Putamen (tissue), 1 donor: ENCODE measurements around the gene LMAN2.
A peak's percentile ranks its signal among the peaks of the same experiment; 100 is the strongest.
"Not testable (repeated sequence)": the region's sequence is repeated elsewhere in the genome, so short reads cannot be mapped to it uniquely, and the experiment has no call there.

ENCODE experiments used
- DNase-seq: peaks from one replicate; pipeline ENCODE4 v3.0.0-alpha.2; 2016; ENCODE audit warnings: low spot score

Gene LMAN2

DNA sequence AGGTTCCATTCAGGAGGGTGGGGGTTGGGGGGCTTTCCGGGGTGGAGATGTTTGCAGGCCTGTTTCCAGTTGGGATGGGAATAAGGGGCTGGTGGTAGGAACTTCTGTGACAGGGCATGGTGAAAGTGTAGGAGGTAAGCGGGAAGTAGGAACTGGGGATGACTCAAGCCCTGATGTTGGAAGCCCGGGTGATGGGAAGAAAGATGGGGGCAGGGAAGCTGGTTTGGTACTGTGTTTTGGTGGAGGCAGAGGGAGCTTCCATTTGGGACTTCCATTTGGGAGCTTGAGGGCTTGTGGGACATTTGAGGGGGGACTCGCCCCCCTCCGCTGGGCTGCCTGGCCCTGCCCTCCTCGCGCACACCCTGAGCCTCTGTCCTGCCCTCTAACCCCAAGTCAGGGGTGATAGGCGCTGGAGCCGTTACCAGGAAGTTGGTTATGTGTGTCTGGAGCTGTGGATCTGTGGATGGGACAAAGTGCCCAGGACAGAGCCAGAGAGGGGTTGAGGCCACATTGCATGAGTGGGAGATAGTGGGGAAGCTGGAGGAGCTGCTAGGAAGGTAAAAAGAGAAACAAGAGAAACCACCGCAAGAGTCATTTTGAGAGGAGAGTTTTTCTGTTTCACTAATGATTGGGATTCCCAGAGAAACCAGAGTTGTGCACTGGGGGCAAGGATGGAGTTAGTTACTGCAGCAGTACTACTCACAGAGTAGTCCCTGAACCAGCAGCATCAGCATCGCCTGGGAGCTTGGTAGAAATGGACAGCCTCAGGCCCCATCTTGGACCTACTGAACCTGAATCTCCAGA, 12.9 kb upstream of the LMAN2 start:
- no peak for DNase-seq

DNA sequence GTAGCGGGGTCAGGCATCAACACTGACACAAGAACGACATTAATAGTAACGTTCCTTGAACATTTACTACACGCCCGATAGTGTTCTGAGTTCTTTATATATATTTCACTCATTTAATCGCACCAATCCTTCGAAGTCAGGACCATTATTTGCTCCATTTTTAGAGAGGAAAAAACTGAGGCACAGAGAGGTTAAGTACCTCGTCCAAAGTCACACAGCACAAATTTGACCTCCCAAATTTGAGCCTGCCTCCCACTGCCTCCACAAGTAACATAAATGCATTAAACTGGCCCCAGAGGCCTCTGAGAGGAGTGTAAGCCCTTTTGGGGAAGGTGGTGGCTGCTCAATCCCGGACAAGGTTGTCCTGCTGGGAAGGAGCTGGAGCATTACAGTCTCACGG, 12.1 kb upstream of the LMAN2 start:
- no peak for DNase-seq

DNA sequence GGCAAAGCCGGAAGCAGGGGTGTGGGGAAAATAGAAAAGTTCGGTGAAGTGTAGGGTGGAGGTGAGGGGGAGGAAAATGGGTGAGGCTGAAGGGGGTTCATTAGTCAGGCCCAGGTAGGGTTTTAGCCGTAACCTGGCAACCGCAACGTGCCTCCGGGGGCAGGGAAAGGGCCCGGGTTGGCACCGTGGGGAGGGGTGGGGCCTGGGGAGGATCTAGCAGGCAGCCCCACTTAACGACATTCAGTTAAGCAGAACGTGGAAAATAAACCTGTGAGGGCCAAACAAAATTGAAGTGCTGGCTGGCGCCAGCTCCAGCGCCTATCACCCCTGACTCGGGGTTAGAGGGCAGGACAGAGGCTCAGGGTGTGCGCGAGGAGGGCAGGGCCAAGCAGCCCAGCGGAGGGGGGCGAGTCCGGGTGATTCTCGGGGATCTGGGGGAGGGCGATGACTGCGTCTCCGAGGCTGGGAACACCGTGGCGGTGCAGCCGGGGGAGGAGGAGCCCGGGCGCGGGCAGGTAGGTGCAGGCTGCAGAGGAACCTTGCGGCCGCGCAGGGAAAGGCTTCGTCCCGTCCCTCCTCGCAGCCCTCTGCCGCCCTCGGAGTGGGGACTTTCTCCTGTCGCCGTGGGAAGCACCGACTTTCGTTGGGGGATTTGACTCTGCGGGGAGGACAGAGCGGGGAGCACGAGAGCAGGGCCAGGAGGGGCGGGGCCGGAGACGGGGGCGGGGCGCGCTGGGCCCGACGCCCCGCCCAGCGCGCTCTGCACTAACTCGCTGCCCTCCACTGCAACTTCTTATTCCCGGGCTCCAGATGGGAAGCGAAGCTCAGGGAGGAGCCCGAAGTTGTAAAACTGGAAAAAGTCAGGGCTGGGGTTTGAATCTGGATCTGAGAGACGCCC, 11.4 kb upstream of the LMAN2 start:
- DNase-seq, result peak; percentile 75

DNA sequence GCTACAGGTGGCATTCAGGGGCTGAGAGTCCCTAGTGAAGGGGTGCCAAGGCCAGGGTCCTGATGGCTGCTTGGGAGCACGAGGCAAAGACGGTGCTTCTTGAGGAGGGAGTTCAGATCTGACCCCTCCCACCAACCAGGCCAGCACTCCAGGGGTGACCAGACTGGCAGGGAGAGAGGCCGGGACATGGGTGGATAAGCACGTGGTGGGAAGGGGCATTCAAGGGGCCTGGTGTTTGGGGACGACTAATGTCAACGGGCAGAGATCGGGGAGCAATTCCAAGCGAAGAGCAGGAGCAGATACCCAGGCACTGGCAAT, 10.8 kb upstream of the LMAN2 start:
- no peak for DNase-seq

DNA sequence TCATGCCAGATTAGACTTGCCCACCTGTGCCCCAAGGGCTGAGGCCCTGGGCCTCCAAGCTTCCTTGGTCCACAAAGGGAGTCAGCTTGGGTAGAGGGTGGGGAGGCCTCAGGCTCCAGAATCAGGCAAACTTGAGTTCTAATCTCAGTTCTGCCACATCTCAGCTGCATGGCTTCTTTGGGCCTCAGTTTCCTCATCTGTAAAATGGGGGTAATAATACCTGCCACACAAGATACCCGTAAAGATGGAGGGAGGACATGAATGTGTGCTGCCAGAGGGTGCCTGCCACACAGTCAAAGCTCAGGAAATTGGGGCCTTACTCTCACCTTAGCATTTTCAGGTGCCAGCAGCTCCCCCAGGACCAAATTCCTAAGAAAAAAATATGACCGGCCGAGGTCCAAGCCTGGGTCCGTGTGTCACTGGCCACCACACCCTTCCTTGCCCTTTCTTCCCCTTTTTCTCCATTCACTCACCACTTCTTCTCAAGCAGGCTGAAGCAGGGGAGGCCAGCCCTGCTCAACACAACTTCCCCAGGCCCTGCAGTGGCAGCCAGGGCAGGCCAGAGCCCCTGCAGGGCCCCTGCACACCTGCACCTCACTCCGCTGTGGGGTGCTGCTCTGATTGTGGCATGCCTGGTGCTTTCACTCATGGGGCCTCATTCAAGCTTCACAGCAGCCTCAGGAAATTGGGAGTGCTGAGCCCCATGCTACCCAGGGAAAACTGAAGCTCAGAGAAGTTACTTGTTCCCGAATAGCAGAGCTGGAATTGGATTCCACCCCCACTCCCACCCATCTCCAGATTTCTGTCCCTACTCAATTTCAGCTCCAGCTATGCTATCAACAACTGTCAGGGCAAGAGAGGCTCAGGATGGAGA, 10.2 kb upstream of the LMAN2 start:
- DNase-seq, result peak; percentile 69

DNA sequence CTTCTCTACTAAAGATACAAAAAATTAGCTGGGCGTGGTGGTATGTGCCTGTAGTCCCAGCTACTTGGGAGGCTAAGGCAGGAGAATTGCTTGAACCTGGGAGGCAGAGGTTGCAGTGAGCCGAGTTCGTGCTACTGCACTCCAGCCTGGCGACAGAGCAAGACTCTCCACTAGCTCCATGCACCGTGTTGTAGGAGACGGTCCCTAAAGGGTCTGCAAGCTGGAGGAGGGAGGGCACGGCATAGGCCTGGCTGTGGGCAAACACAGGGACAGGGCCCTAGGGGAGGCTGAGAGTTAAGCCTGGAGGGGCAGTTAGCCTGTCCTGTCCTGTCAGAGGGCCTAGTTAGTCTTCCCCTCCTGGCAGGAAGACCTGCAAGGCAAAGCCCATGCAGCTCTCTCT, 9.3 kb upstream of the LMAN2 start:
- DNase-seq, result not testable (repeated sequence)

DNA sequence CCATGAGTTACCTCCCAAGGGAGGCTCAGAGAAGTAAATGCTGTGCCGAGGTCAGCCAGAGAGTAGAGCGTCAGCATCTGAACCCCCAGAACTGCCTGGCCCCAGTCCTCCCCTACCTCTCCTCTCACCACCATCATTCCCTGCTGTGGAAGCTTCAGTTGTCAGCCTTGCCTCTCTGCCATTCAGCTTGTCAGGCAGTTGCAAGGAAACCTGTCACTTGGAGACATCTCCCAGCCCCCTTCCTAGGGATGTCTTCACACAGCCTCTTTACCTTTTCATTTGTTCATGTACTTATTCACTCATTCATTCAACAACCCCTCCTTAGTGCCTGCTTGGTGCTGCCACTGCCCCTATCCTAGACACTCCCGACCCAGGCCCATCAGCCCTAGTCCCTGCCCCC, 8.4 kb upstream of the LMAN2 start:
- no peak for DNase-seq

DNA sequence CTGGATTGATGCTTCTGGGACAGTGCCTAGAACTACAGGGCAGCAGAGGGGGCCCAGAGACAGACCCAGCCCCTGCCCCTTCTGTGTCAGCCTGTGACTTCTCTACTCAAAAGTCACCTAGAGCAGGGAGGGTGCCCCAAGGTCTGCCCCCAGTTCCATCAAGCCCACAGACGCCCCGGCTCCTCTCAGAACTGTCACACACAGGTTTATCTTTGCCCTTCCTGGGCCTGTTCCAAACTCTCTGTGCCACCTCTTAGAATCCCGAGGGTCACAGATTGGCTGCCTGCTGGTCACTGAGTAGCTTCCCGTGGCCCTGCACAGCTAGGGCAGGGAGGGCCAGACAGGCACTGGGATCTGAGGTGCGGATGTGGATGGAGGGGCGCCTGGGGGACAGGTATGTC, 8.0 kb upstream of the LMAN2 start:
- no peak for DNase-seq

DNA sequence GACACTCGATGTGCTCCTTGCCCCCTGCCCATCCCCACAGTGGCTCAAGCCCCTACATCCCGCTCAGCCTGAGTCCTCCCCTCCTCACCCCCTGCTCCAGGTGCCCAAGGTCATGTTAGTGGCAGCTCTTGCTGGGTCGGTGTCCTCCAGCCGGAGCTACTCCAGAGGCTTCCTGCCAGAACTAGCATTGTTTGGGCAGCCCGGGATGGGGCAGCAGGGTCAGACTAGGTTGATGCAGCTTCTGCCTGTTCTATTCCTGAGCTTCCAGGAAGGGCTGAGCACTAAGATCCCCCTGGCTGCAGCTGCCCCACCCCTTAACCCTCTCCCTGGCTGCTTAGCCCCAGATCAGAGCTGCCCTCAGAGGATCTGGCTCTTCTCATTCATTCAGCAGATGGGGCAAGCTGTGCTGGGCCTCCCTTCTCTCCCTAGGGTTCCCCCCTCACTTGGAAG, 6.9 kb upstream of the LMAN2 start:
- DNase-seq, result no peak

DNA sequence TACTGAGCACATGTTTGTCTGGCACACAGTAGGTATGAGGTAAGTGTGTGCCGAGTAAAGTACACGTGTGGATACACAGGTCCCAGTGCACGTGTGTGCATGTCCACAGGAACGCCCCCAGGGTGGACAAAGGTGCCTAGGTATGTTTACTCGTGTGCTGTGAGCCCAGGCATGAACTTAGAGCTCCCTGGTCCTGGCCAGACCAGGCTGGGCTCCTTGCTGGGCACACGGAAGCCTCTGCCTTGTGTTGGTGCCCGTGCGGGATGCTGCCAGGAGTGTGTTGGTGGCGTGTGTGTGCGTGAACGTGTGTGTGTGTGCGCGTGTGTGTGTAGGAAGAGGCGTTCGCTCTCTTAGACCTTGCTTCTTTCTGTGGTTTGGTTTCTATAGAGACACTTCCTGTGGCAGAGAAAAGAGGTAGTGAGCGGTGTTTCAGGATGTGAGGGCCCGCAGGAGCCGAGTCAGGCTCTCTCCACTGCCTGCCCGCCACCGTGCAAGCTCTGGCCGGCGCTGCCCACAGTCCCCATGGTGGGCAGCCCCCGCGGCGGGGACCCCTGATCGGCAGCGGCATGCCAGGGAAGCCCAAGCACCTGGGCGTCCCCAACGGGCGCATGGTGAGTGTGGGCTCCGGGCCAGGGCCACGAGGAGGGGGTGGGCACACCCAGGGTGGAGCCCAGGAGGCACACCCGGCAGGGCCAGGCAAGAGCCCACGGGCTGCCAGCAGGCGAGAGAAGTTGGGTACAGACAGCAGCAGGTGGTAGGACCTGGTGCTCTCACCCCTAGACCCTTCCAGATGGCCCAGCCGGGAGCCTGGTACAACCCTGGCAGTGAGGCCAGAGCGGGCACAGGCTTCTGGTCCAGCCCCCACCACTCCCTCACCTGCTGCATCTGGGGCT, 6.2 kb upstream of the LMAN2 start, which contains the start of gene RGS14:
Gene RGS14 (plus strand): TSS at position 466 of the 893 bp plus-strand sequence. CDS start 101 bp downstream, at position 567.
- DNase-seq, result no peak

DNA sequence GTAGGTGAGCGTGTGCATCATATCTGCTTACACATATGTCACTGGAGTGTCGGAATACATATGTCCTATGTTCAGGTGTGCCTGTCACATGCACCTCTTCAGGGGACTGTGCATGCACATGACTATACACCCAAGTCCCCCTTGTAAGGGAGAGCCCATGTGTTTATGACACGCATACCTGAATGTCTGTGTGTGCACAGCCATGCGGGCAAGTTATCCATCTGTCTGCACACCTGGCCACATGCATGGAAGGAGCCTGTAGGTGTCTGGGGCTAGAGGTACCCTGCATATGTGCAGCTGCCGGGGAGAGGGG, 5.6 kb upstream of the LMAN2 start:
- DNase-seq, result no peak

DNA sequence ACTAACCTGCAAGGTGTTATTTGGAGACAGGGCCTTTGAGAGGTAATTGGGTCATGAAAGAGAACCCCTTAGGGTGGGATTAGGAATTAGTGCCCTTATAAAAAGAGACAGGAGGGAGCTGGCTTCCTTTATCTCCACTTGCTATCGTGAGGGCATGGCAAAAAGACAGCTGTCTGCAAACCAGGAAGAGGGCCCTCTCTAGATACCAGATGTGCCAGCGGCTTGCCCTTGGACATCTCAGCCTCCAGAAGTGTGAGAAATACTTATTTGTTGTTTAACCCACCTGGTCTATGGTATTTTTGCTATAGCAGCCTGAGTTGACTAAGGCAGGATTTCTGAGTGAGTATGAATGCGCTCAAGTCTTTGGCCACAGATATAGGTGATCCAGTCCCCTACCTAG, 5.3 kb upstream of the LMAN2 start:
- no peak for DNase-seq

DNA sequence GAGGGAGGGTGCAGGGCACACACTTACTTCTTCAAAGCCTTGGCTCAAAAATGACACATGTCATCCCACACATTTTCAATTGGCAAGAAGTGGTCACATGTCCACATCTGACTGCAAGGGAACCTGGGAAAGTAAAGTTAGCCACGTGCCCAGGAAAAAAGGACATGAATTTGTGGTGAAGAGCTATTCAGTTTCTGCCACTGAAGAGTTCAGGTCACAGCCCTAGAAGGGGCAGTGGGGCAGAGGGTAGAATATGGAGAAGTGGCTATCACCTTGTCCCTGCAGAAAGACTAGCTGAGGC, 4.3 kb upstream of the LMAN2 start:
- no peak for DNase-seq

DNA sequence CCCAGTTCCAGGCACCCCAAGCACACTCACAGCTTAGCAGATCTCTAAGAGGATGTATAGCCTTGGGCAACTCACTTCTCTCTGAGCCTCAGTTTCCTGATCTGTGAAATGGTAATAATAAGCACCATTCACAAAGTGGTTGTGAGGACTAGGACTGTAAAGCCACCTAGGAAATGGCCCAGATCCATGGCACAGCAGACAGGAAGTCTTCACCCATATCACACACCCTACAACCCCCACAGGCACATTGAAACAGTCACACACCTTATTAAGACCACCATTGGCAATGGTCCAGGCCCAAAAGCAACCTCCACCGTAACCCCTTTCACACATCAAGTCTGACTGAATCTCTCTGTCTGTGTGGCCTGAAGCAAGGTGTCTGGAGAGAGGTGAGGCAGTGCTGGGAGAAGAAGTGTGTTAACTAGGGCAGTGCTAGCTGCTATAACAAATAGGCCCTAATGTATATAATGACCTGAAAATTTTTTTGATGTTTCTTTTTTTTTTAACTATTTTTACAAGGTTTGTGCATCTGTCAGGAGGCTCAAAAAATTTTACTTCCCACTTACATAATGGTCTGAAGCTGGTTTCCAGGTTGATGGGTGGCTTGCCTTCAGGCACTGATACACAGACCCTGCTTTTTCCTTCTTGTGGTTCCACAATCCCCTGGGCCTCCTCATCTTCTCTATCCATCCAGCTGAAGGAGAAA, 3.8 kb upstream of the LMAN2 start:
- no peak for DNase-seq

DNA sequence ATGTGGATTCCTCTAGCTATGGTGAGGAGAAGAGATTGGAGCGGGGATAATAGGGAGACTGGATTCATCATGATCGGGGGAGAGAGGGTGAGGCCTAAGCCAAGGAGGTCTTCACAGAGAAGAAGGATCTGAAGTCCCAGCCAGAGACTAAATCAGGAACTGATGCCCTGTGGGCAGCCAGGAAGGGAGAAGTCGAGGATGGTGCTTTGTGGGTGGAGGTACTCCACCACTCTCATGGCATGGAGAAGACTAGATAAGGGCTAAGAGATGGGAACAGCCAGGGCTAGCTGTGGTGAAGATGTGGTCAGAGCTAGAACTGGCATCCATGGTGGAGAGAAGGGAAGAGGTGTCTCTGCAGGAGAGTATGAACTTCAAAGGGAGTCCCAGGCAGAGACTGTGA, 3.2 kb upstream of the LMAN2 start:
- no peak for DNase-seq

DNA sequence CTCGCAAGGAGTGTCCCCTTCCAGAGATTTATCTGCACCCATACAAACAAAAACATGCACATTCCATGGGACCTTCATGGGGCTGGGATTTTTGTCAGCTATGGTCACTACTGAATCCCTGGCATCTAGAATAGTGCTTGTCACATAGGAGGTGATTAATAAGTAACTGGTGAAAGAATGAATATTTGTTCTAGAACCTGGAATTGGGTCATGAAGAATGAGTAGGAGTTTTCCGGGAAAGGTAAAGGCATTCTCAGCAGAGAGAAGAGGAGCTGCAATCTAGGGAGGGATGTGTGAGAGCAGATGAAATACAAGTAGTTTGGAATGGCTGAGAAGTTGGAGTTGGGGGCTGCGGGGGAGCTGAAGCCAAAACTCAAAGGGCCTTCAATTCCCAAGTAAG, 2.8 kb upstream of the LMAN2 start:
- no peak for DNase-seq

DNA sequence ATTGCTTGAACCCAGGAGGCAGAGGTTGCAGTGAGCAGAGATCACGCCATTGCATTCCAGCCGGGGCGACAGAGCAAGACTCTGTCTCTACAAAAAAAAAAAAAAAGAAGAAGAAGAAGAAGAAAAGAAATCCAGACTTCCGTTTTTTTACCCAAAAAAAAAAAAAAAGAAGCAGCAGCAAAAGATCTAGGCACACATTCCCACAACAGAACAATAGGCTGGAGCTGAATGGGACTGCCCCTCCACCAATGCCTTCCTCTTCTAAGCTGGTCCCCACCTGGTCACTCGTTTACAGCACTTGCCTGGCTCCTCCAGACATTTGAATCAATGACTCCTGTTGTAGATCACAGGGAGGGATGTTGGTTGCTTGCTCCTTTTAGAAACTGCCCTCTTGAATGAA, 1.6 kb upstream of the LMAN2 start:
- DNase-seq, result no peak

DNA sequence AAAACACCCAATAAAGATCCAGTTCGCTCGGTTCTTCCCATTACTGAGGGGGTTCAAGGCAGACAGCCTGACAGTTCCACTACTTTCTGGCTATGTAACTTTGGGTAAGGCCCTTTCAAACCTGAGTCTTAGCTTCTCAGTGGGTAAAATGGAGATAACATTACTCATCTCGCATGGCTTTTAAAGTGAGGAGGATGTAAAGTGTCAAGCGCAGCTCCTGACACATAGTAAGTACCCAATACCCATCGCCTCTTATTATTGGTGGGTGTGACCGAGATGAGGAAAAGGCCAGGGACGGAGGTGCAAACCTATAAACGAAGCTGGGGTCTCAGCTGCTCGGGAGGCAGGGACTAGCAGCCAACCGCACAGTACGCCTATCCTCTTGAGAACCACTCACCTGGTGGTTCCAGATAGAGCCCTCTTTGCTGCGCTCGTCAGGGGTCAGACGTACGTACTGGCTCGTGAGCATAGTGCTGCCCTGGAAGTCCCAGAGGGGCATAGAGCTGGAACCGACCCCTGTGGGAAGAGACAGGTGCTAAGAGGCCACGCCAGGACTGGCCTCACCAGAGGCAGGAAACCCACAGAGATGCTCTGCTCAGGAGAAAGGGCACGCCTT, 584 bp downstream of the LMAN2 start:
- DNase-seq, result no peak

DNA sequence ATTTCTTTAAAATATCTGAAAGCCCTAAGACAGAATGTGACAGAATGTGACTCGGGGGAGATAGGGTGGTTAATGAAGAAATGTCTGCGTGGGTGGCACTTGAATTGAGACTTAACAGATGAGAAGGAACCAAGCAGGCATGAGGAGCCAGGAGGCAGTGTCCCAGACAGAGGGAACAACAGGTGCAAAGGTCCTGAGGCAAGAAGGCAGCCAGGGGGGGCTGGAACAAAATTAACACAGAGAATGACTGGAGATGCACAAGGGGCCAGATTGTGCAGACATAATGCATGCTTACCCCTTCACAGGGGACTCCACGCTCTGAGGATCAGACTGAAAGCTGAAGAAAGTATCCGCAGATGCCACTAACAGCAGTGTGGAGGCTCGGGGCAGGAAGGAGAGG, 1.7 kb downstream of the LMAN2 start:
- DNase-seq, result no peak

DNA sequence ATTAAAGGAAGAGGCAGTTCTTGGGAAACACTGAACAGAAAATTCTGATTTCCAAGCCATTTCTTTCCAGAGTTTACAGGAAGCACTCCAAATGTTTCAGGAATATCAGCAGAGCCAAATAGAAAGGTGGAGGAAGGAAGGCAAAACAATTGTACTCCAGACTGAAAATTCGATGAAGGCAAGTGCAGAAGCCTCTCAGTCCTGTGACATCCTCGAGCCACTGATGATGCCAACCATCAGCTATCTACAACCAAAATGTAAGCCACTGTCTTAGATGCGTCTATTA, 2.2 kb downstream of the LMAN2 start:
- no peak for DNase-seq

DNA sequence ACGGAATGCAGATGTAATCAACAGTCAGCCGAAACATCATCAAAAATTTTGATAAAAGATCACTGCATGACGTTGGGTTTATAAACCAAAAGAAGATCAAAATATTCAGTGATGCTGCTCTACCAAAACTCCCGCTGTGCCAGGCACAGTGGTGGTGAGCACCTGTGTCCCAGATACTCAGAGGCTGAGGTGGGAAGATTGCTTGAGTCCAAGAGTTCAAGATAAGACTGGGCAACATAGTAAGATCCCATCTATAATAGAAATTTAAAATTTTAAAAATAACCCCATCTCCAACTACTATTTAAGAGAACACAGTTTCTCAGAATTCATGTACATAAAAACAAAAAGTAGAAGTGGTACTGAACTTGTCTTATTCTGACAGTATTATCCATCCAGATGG, 3.8 kb downstream of the LMAN2 start:
- DNase-seq, result no peak
